HG03378 (cell line): ENCODE measurements around the gene SLC16A2.

Source experiments
- ATAC-seq: cut with Tn5 transposase; IDR thresholded peaks from one replicate; pipeline ENCODE4 v1.9.1; 2021; ENCODE audit warnings: mild to moderate bottlenecking, moderate library complexity; ENCODE audit not compliant: unreplicated experiment

Gene SLC16A2

DNA sequence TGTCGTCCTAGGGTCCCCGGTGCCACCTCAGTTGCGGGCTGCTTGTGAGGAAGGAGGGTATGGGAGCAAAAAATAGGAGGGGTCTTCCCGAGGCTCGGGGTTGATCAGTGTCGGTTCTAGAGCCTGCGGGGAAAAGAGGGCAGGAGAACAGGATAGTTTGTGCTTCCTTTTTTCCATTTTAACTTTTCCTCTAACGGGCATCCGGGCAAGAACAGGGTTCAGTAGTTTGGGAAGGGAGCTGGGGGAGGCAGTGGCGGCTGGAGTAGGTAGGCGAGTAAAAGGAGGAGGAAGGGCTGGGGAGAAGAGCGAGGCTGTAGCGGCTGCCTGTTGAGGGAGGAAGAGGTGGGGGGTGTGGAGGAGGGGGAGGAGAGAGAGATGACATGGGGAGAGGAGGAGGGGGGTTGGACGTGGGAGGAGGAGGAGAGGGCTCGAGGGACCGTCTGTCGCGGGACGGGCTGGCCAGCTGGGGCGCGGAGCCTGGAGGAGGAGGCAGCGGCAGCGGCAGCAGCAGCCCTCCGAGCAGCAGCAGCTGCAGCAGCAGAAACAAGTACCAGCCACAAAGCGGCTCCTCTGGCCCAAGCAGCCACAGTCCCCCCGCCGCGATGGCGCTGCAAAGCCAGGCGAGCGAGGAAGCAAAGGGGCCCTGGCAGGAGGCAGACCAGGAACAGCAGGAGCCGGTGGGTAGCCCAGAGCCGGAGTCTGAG, at the start of gene SLC16A2:
SLC16A2 (plus strand) TSS at position 458 of the 704 bp plus-strand sequence; CDS start at position 603, 145 bp downstream.
- ATAC-seq, result no peak

DNA sequence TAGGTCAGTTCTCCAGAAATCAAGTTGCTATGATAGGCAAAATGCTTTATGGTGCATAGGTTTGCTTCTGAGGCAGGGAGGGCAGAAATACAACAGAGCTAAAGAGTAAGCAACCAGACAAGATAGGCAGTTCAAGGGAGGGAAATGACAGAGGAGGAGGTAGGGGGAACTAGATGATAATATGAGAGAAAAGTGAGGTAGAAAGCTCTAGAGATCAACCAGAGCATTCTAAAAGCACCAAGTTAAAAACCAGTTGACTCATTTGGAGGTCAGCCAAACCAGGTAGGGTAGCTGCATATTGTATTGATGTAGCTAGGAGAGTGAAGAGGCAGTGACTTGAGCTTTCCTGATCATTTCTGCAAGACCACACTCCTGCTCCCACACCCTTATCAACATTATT, 49.0 kb upstream of the SLC16A2 start:
- ATAC-seq, result no peak

DNA sequence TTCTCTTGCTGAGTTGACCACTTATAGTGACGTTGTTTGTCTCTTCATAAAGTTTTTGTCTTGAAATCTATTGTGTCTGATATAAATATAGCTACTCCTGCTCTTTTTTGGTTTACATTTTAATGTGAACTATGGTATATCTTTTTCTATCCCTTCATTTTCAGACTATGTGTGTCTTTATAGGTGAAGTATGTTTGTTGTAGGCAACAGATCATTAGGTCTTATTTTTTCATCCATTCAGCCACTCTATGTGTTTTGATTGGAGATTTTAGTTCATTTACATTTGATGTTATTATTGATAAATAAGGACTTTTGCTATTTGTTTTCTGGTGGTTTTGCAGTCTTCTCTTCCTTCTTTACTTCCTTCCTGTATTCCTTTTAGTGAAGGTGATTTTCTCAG, 44.0 kb upstream of the SLC16A2 start:
- ATAC-seq, result no peak

DNA sequence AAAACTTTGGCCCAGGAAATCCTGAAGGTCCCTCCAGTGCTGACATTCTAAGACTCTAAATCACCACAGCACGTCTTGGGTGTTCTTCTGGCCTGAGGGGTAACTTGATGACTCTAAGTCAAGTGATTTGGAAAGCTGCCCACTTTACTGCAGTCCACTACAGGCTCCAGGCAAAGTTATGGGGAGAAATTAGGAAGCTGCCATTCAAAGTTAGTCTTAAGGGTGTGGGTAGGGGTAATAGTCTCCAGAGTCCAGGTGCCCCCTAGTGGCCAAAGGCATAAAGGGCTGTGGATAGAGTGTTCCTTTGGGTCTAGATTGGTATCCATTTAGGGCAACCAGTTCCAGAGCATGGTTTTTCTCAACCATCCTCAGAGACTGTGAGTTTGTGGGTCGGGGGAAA, 38.7 kb upstream of the SLC16A2 start:
- ATAC-seq, result peak; percentile 66

DNA sequence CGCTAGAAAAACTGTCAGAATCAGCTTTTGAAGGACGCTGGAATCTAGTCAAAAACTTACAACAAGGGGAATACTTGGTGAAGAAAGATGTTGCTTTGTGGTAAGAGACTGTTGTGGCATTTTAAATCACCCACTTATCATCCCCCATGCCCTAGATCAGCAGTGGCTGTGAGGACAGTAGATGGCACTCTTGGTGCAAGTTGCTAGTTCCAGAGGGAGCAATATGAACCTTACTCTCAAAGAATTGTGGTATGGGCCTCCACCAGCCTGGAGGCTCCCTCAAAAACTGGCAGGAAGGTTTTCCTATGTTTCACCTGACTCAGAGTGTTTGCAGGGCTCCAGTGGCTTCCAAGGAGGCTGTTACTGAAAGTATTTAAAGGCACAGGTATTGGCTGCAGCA, 37.7 kb upstream of the SLC16A2 start:
- no peak for ATAC-seq

GRCh38 chrX:74389016-74389722, 32.1 kb upstream of the SLC16A2 start:
- no peak for ATAC-seq

DNA sequence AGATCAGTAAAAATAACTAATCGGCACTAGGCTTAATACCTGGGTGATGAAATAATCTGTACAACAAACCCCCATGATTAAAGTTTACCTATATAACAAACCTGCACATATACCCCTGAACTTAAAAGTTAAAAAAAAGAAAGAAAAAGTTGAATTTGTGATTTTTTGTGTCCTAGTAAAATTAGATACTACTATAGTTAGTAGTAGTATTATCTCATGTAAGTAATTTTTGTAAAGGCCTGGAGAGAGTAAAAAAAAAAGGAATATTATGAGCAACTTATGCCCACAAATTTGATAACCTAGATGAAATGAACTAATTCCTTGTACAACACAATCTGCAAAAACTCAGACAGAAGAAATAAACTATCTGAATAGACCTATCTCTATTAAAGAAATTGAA, 25.7 kb upstream of the SLC16A2 start:
- no peak for ATAC-seq

DNA sequence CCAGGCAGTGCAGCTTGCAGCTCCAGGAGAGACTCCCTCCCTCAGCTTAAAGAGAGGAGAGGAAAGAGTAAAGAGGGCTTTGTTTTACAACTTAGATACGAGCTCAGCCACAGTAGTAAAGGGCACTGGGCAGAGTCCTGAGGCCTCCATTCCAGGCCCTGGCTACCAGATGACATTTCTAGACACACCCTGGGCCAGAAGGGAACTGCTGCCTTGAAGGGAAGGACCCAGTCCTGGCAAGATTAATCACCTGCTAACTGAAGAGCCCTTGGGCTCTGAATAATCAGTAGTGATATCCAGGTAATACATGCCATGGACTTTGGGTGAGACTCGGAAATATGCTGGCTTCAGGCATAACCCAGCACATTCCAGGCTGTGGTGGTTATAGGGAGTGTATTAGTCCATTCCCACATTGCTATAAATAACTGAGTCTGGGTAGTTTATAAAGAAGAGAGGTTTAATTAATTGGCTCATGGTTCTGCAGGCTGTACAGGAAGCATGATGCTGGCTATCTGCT, 15.3 kb upstream of the SLC16A2 start:
- no peak for ATAC-seq

DNA sequence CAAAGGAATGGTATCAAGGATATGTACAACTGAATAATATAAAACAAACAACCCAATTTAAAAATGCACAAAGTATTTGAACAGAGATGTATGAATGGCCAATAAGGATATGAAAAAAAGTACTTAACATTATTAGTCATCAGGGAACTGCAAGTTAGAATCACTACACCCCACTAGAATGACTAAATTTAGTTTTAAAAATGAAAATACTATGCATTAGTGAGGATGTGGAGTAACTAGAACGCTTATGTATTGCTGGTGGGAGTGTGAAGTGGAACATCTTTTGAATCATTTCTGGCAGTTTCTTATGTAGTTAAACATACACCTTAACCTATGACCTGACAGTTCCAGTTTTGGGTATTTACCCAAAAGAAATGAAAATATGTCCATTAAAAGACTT, 13.0 kb upstream of the SLC16A2 start:
- no peak for ATAC-seq

DNA sequence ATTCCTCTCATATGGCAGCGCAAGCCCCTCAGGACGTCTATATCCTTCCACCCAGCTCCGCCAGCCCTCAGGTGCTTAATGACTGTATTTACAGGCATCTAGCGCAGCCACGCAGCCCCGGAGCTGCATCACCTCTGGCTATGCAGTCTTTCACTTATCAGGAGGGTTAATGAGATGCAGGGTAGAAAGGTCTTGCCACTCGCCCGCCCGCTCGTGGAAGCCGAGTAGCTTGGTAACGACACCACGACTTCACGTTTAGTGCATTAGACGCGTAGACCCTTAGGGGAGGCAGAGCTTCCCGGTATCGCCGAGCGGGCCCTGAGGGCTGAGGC, 1.5 kb upstream of the SLC16A2 start:
- ATAC-seq, result no peak

DNA sequence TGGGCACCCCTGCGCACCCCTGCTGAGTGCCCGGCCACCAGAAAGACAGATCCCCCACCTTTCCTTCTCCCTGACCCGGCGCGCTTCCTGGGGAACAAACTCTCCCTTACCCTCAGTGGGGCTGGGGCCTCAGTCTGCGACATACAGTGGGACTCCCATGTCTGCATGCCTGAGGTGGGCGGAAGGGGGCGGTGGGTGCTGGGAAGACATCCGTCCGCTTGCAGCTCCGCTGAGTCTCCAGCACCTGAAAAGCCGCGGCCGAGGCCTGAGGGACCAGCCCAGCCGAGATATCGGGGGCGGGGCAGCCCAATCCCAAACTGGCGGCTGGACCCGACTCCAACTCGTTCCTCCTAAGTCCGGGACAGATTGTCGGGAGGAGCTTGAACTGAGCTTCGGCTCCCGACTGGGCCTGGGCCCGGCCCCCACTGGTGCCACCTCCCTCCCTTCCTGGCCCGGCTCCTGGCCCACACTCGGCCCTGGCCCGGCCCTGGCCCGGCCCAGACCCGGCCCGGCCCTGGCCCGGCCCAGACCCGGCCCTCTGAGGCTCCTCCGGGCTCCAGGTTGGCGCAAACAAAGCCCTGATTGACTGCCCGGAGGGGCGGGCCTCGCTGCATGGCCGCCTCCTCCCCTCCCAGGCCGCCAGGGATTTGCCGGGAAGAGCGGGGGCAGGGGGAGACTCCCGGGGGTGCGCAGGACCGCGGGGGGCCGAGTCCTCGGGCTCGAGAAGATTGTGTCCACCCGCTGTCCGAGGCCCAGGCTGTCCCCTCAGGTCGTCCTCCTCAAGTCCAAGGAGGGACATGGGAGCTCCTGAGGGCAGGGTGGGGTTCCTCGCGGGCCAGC, 877 bp upstream of the SLC16A2 start:
- no peak for ATAC-seq

DNA sequence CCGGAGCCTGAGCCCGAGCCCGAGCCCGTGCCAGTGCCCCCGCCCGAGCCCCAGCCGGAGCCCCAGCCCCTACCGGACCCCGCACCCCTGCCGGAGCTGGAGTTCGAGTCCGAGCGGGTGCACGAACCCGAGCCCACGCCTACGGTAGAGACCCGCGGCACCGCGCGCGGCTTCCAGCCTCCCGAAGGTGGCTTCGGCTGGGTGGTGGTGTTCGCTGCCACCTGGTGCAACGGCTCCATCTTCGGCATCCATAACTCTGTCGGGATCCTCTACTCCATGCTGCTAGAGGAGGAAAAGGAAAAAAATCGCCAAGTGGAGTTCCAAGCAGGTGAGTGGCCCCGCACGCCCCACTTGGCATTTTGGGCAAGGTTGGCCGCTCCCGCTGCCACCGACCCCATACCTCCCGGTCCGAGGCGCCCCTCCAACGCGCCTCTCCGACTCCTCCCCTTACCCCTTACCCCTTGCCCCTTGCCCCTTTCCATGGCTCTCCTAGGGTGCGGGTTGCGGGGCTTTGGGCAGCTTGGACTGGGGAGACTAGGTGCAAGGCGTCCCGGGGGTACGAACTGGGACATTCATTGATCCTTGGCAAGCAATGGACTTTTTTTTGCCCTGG, 553 bp downstream of the SLC16A2 start:
- ATAC-seq, result no peak

DNA sequence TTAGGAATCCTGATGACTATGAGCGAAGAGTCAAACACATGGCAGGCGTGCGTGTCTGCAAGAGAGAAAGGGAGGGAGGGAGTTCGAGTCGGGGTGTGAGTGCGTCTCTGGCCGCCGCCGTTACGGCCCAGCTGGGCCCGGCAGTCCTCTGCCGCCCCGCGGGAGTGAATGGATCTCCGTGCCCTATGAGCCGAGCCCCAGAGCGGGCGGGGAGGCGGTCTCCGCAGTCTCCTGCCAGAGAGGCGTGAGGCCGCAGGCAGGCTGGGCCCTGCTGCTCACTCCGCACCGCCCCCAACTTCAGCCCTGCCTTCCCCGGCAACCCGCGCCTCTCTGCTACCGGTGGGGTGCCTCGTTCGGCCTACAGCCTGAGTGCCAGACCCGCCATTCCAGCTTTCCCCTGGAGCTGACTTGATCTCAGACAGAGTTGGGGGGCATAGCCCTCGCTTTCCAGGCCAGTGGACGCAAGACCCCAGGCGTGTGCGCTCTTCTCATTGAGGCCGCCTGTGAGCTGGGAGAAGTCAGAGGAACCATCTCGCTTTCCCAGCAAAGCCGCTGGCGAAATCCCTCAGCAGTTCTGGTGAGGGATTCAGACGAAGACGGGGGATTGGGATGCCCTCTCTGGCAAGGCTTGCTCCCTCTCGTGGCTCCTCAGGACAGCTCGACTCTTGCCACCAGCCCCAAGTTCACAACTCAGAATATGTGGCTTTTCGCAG, 1.4 kb downstream of the SLC16A2 start:
- no peak for ATAC-seq

DNA sequence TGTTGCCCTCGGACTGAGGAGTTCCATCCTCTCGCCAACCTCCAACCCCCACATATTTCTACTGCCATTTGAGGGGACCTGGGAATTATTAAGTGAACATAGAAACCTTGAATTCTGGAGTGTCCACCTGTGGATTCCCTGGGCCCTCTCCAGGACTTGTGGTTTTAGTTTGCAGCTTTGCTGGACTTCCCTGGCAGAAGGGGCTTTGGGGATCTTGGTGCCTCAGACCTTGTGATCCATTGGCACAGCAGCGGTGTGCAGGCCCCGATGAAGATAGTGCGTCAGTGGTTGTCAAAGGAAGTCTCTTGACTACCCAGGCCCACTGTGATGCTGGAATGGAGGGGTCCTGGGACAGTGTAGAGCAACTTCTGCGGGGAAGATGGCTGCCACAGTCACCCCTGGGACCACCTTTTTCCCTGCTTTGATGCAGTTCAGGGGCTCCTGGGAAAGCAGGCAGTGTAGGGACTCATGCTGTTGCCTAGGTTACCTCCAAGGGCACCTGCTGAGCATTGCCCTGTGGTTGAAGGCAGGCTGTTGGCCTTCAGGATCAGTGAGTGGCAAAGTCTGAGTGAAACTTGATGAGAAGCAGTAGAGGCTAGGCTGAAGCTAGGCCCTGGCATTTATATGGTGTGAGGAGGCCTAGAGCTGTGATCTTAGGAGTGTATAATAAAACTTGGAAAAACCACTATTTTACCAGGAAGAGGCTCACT, 2.2 kb downstream of the SLC16A2 start:
- no peak for ATAC-seq

DNA sequence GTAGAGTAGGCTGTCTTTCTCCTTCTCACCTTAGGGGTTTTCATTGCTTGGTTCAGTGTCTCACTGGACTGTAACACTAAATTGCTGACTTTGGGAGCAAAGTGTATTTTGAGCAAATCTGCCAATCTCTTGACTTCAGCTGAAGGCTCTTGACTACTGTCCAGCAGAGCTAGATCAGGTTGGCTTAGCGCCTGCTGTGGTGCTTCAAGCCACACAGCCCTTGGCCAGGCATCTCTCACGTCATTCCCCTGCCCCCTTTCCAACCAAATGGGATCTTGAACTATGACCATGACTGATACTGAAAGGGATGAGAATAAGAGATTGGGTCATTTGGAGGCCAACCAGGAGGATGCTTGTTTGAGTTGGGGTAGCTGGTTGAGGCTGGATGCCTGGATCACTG, 4.8 kb downstream of the SLC16A2 start:
- ATAC-seq, result no peak

DNA sequence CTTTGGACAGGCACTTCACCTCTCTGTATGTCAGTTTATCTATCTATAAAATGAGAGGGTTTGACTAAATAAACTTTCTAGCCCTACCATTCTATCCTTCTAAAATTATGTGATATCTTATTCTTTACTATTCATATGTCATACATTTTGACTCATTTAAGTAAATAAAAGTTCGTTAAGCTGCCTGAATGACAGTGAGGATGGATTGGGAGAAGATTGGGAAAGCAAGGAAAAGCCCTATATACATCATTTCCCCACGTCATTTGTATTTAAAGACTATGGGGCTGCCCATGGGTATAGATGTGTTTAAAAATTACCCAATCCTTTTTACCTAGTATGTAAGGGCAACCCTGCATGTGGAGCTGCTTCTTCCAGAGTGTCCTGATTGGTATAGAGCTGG, 5.3 kb downstream of the SLC16A2 start:
- ATAC-seq, result no peak

GRCh38 chrX:74431797-74432196, 10.5 kb downstream of the SLC16A2 start:
- ATAC-seq, result no peak

GRCh38 chrX:74434336-74434735, 13.0 kb downstream of the SLC16A2 start:
- ATAC-seq, result no peak

GRCh38 chrX:74437530-74437929, 16.2 kb downstream of the SLC16A2 start:
- no peak for ATAC-seq

DNA sequence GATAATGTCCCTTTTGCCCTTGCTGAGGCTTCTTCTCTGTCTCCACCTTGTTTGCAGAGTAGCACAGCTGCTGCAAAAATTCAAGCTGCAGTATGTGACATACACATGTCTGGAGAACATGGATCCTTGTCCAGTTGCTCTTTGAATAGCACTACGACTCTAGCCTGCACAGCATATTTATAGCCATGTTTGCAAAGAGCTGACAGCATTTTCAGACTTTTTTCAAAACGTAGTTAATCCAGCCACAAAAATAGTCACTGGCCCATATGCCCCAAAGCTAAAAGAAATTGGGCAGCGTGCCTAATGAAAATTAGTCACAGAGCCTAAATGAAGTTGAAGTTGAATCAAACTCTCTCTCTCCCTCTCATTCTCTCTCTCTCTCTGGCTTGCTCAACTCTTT, 17.5 kb downstream of the SLC16A2 start:
- ATAC-seq, result no peak
